ENCODE data around the gene MTUS2. TPM values are rescaled to one million over a fixed set of nuclear protein-coding genes. Genes with fewer than 3 reads are reported as not detected.

The MTUS2 gene
- total RNA-seq, 1 donor from 2014 or later = 0.67 TPM

DNA sequence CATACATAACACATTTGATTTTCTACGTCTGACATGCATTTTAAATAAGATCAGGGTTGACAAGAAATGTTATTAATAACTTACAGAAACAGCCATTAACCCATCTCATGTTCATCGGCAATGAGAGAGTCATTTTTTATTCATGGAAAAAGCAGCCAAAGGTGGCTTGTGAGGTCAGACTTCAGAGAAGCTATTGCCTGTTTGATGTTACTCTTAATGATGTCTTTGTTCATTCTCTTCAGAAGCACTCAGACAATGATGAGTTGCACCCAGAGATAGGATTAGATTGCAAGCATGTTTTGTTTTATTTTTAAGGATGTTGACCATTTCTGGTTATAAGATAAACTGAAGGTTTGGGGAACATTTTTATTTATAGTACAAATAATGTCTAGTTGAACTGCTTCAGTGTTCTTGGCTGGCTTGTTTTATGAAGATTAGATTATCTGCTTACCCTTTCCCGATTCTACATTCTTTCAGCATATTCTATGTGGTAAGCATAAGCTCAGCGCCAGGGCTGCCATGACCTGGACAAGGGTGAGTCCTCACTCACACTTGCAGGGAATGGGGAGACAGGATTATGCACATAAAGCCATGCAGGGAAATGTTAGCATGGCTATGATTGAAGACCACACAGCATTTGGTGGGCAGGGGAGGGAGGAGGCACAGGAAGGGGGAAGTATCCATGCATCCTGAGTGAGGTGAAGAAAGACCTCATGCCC lies 288.1 kb downstream of the MTUS2 start:
- Histone ChIP-seq H3K4me1 (peaks cover 10% of the 10 kb centered on the region), H3K9me3 (ENCODE audit: low read depth) (no peaks in the 10 kb centered on the region), H3K79me2 (ENCODE audit: low read depth) (no peaks in the 10 kb centered on the region), H4K20me1 (ENCODE audit: low read depth) (no peaks in the 10 kb centered on the region), H3K27me3 (no peaks in the 10 kb centered on the region), H3K4me3 (no peak overlapping the region), H3K9ac (no peak overlapping the region), H3F3A (ENCODE audit: low read depth) (no peaks in the 10 kb centered on the region), H3K27ac (no peak overlapping the region), H3K4me2 (no peak overlapping the region), H3K36me3 (no peaks in the 10 kb centered on the region), H2AFZ (replicated peaks) (no peak overlapping the region)
- DNase-seq (ENCODE audit: low spot score) = no peak
- Mint-ChIP-seq H3K36me3 (no peaks in the 10 kb centered on the region), H3K4me3 (no peak overlapping the region), H3K9me3 (no peaks in the 10 kb centered on the region), H3K4me1 (peaks cover 2% of the 10 kb centered on the region), H3K27ac (no peak overlapping the region), H3K27me3 (ENCODE audit: insufficient read depth, low read depth) (peaks cover 2% of the 10 kb centered on the region)
- TF ChIP-seq, protein P1, sequence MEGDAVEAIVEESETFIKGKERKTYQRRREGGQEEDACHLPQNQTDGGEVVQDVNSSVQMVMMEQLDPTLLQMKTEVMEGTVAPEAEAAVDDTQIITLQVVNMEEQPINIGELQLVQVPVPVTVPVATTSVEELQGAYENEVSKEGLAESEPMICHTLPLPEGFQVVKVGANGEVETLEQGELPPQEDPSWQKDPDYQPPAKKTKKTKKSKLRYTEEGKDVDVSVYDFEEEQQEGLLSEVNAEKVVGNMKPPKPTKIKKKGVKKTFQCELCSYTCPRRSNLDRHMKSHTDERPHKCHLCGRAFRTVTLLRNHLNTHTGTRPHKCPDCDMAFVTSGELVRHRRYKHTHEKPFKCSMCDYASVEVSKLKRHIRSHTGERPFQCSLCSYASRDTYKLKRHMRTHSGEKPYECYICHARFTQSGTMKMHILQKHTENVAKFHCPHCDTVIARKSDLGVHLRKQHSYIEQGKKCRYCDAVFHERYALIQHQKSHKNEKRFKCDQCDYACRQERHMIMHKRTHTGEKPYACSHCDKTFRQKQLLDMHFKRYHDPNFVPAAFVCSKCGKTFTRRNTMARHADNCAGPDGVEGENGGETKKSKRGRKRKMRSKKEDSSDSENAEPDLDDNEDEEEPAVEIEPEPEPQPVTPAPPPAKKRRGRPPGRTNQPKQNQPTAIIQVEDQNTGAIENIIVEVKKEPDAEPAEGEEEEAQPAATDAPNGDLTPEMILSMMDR (IDR thresholded peaks at IDR 0.05) = no peak
- TF ChIP-seq EZH2phosphoT487 (IDR thresholded peaks at IDR 0.05) (no peak), EZH2 (IDR thresholded peaks at IDR 0.05) (no peak)

DNA sequence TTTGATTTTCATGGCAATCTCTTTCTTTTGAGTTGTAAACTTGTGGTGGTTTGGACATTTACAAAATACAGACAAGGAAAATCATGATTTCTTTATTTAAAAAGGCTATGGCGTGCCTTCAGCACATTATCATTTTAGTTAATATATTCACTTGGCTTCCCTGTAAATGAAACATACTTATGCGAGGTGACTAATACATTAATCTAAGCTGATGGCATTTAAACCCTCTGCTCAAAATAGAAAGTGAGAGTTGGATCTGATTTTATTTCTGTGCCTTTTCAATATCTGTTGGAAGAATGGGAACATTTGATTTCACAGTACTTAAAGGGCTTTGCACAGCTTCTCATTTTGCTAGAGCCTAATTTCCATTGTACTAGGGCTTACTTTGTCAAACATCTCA lies 289.8 kb downstream of the MTUS2 start:
- H3K36me3 Mint-ChIP-seq = no peaks in the 10 kb centered on the region
- H3K9me3 Mint-ChIP-seq = no peaks in the 10 kb centered on the region
- Histone ChIP-seq H3K27ac (no peak overlapping the region), H3K79me2 (ENCODE audit: low read depth) (no peaks in the 10 kb centered on the region), H2AFZ (replicated peaks) (no peak overlapping the region), H3K4me2 (no peak overlapping the region), H4K20me1 (ENCODE audit: low read depth) (no peaks in the 10 kb centered on the region), H3K36me3 (no peaks in the 10 kb centered on the region), H3F3A (ENCODE audit: low read depth) (no peaks in the 10 kb centered on the region), H3K9me3 (ENCODE audit: low read depth) (no peaks in the 10 kb centered on the region), H3K4me1 (peaks cover 10% of the 10 kb centered on the region), H3K27me3 (no peaks in the 10 kb centered on the region), H3K4me3 (no peak overlapping the region), H3K9ac (no peak overlapping the region)
- no peak overlapping the region for H3K27ac Mint-ChIP-seq
- no peak for DNase-seq (ENCODE audit: low spot score)
- H3K4me1 Mint-ChIP-seq = peaks cover 2% of the 10 kb centered on the region
- TF ChIP-seq EZH2 (IDR thresholded peaks at IDR 0.05) = no peak
- no peak for TF ChIP-seq EZH2phosphoT487 (IDR thresholded peaks at IDR 0.05)
- TF ChIP-seq, protein P1 (IDR thresholded peaks at IDR 0.05) = no peak
- H3K27me3 Mint-ChIP-seq (ENCODE audit: insufficient read depth, low read depth) = peaks cover 5% of the 10 kb centered on the region
- H3K4me3 Mint-ChIP-seq = no peak overlapping the region

DNA sequence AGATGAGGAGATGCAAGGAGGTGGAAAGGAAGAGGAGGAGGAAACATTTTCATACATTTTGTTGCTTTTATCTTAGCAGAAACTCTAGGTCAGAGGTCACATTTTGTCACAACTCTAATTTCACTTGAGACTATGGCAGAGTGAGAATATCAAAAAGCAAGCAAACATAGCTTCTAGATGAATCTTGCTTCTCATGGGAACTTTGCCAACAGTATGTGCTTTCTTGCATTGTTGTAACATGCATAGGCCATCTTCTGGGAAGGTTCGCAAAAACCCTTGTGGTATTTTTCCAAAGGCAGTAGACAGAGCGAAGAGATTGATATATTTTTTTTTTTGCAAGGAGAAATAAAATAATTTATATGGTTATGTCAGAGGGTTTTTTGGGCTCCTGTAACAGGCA lies 291.3 kb downstream of the MTUS2 start:
- no peak overlapping the region for H3K4me3 Mint-ChIP-seq
- TF ChIP-seq EZH2phosphoT487 (IDR thresholded peaks at IDR 0.05) (no peak), EZH2 (IDR thresholded peaks at IDR 0.05) (no peak)
- TF ChIP-seq, protein P1 (IDR thresholded peaks at IDR 0.05) = no peak
- no peaks in the 10 kb centered on the region for H4K20me1 ChIP-seq (ENCODE audit: low read depth)
- H3K27me3 Mint-ChIP-seq (ENCODE audit: insufficient read depth, low read depth) = peaks cover 5% of the 10 kb centered on the region
- no peaks in the 10 kb centered on the region for H3F3A ChIP-seq (ENCODE audit: low read depth)
- no peak overlapping the region for H2AFZ ChIP-seq (replicated peaks)
- H3K79me2 ChIP-seq (ENCODE audit: low read depth) = no peaks in the 10 kb centered on the region
- no peaks in the 10 kb centered on the region for H3K9me3 Mint-ChIP-seq
- H3K27ac Mint-ChIP-seq = no peak overlapping the region
- H3K9ac ChIP-seq = no peak overlapping the region
- no peaks in the 10 kb centered on the region for H3K36me3 ChIP-seq
- no peaks in the 10 kb centered on the region for H3K27me3 ChIP-seq
- no peak overlapping the region for H3K27ac ChIP-seq
- no peak overlapping the region for H3K4me2 ChIP-seq
- no peaks in the 10 kb centered on the region for H3K36me3 Mint-ChIP-seq
- no peaks in the 10 kb centered on the region for H3K9me3 ChIP-seq (ENCODE audit: low read depth)
- H3K4me3 ChIP-seq = no peak overlapping the region
- H3K4me1 ChIP-seq = peaks cover 10% of the 10 kb centered on the region
- no peak for DNase-seq (ENCODE audit: low spot score)
- H3K4me1 Mint-ChIP-seq = peaks cover 2% of the 10 kb centered on the region

Data from neural progenitor cell (in vitro differentiated cells).